Measurements from ENCODE around the gene SYK.

- no peak for TF ChIP-seq ZNF639 (tag by site-specific recombination; IDR thresholded peaks at IDR 0.05)
- no peak for TF ChIP-seq KLF10 (tag by site-specific recombination; IDR thresholded peaks at IDR 0.05)
- no peak for TF ChIP-seq KLF17 (tag by site-specific recombination; IDR thresholded peaks at IDR 0.05)
These were observed 140.0 kb downstream of the SYK start for GRCh38 chr9:90941661-90942060.

All from HEK293 (cell line).